HG03521 (cell line): Measurements from ENCODE around the gene EIF6.
"Not testable (repeated sequence)": the region's sequence is repeated elsewhere in the genome, so short reads cannot be mapped to it uniquely, and the experiment has no call there.

ENCODE experiments used
- ATAC-seq: cut with Tn5 transposase; IDR thresholded peaks from one replicate; pipeline ENCODE4 v1.9.1; 2021; ENCODE audit warnings: mild to moderate bottlenecking, moderate library complexity; ENCODE audit not compliant: unreplicated experiment

Gene EIF6

GRCh38 chr20:35262731-35263531, 21.6 kb downstream of the EIF6 start:
- not testable (repeated sequence) for ATAC-seq

DNA sequence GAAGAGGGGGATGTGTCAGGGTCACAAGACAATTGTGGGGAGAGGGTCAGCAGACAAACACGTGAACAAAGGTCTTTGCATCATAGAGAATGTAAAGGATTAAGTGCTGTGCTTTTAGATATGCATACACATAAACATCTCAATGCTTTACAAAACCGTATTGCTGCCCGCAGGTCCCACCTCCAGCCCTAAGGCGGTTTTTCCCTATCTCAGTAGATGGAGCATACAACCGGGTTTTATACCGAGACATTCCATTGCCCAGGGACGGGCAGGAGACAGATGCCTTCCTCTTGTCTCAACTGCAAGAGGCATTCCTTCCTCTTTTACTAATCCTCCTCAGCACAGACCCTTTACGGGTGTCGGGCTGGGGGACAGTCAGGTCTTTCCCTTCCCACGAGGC, 22.3 kb downstream of the EIF6 start:
- ATAC-seq = not testable (repeated sequence)

DNA sequence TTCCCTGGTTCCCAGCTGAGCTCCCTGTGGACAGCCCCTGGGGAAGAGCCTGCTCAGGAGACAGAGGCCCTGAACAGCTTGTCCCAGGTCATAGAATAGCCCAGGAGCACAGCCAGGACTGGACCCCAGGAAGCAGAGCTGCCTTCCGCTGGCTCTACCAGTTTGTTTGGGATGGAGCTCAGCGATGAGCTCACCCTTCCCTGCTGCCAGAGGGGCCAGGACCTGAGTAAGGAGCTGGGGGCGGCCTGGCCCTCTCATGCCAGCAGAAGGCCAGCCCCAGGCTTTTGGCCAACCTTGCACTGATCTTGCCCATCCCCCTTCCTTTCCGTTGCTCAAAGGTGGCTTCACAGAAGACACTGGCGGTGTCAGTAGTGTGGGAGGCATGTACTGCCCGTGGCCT, 24.1 kb downstream of the EIF6 start:
- ATAC-seq = no peak

GRCh38 chr20:35257175-35257909, 27.2 kb downstream of the EIF6 start:
- no peak for ATAC-seq

GRCh38 chr20:35254448-35254999, 30.0 kb downstream of the EIF6 start:
- ATAC-seq = no peak

DNA sequence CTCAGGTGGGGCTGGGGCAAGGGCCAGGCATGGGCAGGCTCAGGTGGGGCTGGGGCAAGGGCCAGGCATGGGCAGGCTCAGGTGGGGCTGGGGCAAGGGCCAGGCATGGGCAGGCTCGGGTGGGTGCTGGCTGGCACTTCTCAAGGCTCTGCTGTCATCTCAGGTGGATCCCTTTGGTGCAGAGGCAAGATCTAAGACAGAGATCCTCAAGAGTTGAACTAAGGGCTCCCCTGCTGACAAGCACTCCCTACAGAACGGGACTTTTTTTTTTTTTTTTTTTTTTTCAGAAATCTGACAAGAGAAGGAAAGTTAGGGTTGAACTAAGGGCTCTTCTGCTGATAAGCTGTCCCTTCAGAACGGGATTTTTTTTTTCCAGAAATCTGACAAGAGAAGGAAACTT, 31.6 kb downstream of the EIF6 start:
- ATAC-seq = no peak

GRCh38 chr20:35252598-35252997, 32.0 kb downstream of the EIF6 start:
- not testable (repeated sequence) for ATAC-seq

DNA sequence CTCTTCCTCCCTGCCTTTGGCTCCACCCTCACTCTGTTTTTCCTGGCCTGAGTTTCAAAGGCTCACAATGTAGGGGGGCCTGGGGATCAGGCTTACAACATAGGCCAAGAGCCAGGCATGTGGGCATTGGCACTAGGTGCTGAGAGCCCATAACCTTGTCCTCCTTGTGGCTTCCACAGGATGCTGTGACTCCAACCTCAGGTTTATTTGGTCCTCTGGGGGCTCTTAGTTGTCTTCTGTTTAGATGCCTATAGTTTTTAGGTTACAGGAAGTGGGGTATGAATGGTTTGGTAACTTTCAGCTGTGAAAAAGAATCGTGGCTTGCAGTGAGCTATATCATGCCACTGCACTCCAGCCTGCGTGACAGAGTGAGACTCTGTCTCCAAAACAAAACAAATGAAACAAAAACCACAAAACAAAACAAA, 32.5 kb downstream of the EIF6 start:
- no peak for ATAC-seq

DNA sequence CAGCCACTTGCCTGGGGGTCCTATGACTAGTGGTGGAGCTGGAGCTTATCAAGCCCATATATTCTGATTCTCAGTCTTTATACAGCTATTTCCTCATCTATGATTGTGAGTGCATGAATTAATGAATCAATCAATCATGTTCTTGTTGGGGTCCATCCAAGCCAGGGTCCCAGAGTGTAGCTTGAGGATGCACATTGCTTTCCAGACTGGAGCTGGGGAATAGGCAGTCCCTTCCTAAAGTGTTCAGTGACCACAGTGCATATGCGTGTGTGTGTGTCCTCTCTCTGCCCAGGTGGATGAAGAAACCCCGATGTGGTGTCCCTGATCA, 33.0 kb downstream of the EIF6 start:
- ATAC-seq = no peak

DNA sequence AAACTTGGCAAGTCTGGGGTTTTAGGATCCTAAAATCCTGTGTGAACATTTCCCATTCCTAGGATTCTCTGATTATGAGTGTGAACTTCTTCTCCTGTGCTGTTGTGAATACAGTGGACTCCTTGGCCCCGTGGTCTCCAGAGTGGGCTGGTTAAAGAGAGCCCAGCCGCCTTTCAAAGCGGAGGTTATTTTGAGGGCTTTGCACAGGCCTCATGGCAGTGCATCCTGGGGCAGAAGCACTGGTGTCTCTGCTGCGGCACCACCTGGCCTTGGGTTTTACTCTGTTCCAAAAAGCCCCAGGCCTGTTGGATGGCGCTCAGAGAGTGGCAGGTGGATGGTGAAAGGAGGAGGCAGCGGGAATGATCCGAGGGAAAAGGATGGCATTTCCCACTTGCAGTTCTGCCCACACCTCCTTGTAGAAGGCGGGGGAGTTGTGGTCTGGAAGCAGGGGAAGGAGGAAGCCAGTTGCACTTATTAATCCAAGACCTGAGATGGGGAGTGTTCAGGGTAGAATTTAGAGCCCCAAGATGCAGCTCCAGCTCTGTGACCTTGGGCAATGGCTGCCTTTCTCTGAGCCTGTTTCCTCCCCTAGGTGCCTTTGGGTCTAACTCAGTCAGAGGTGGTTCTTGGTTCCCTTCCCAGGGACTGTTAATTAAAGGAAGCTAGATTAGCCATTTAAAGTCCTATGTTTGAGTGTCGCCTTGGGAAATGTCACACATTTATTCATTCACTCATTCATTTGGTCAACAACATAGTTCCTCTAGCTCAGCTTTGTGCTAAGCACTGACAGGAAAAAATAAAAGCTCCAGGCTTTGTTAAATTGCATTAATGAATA, 35.7 kb downstream of the EIF6 start:
- no peak for ATAC-seq

DNA sequence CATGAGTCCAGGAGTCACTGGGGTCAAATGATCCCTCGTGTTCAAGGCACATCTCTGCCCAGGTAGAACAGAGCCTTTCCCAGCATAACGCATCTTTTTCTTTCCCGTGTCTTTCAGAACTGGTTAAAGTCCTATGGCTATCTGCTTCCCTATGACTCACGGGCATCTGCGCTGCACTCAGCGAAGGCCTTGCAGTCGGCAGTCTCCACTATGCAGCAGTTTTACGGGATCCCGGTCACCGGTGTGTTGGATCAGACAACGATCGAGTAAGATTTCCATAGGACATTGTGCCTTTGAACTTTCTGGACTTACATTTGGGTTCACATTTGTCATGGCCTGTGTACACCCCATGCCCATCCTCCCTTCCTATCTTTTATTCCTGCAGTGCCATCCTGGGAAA, 37.8 kb downstream of the EIF6 start:
- ATAC-seq = no peak

GRCh38 chr20:35243986-35244385, 40.6 kb downstream of the EIF6 start:
- ATAC-seq = no peak

- no peak for ATAC-seq
Measured at GRCh38 chr20:35243317-35243716, 41.3 kb downstream of the EIF6 start.

DNA sequence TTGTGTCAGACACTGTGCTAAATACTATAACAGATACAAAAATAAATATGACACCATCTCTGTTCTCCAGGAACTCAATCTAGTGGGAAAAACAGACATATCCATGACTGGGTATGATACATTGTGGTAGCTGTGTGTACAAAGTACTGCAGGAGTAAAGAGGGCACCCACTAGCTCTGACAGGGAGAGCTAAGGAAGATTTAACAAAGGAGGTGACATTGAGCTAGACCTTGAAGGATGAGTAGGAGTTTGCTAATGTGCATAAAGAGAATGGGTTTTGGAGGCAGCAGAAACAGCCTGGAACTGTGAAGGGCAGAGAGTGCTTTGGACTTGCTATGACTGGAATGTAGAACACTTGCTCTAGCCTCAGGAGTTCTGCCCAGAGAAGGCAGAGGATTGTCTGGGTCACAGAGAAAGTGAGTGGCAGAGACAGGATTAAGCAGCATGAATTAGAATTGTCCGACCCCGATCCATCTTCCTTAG, 43.7 kb downstream of the EIF6 start:
- ATAC-seq = no peak

DNA sequence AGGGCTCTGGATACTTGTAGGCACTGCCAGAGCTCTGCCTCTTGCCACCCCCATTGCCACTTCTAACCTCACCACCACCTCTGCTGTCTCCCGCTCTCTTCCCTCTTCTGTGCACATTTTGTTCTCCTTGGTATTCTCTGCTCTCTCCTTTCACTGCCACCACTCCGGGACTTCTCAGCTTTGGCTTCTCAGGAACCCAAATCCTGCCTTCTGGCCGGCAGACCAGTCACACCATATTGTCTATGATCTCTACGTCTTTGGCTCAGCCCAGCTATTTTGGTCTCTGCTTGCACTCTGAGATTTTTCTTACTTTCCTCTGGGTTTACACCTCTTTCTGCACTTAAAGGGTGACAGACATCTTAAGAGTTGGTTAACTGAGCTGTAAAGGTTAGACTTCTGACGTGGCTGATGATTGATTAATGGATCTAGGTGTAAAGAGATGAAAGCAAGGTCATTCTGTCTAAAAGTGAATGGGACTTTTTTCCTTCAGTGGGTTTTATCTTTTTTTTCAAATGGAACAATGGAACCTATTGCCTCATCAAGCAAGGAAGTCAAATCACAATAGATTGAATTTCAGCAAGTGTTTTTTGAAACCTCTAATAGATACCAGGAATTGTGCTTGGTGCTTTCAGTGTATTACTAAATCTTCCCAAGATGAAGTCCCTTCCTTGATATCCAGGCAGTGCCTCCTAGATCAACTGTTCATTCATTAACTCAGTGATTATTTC, 44.3 kb downstream of the EIF6 start:
- no peak for ATAC-seq

DNA sequence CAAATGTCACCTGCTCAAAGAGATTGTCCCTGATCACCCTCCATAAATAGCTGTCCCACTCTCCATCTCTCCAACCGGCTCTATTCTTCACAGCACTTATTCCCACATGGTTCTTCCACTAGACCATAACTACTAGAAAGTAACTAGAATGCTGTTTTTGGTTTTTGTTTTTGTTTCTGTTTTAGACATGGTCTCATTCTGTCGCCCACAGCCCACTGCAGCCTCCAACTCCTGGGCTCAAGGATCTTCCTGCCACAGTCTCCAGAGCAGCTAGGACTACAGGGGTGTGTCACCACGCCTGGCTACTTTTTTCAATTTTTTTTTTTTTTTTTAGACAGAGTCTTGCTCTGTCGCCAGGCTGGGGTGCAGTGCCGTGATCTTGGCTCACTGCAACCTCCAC, 45.8 kb downstream of the EIF6 start:
- ATAC-seq = no peak

GRCh38 chr20:35238170-35238569, 46.4 kb downstream of the EIF6 start:
- no peak for ATAC-seq

- ATAC-seq = no peak
Measured at GRCh38 chr20:35237486-35237885, 47.1 kb downstream of the EIF6 start.

- ATAC-seq = no peak
Measured at GRCh38 chr20:35235881-35236280, 48.7 kb downstream of the EIF6 start.

GRCh38 chr20:35232575-35232974, 52.0 kb downstream of the EIF6 start:
- no peak for ATAC-seq
